ENCODE data around the gene DLGAP4.

The DLGAP4 gene

DNA sequence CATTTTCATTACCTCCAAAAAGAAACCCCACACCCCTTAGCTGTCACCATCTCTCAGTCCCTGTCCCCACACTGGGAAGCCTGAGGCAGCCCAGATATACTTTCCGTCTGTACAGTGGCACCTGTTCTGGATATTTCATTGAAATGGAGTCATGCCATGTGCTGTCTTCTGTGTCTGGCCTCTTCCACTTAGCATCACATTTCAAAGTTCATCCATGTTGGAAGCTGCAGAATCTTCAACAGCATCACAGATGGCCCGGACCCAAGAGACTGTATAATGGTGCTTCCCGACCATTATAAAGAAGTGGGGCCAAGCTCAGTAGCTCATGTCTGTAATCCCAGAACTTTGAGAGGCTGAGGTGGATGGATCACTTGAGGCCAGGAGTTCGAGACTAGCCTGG, 58.4 kb downstream of the DLGAP4 start:
- Histone ChIP-seq H3K27ac (replicated peaks) (no peak overlapping the region), H3K27me3 (ENCODE audit: insufficient read depth, poor library complexity, severe bottlenecking) (no peaks in the 10 kb centered on the region), H3K4me3 (replicated peaks; ENCODE audit: insufficient read depth, low read length) (no peak overlapping the region)
- no peak for DNase-seq (ENCODE audit: low read depth in 1 of 2, low spot score in 1 of 2)
- TF ChIP-seq GABPA (IDR thresholded peaks at IDR 0.05; ENCODE audit: low read depth) (no peak), SPI1 (IDR thresholded peaks at IDR 0.05; ENCODE audit: borderline replicate concordance, low read depth) (no peak), POLR2AphosphoS5 (IDR thresholded peaks at IDR 0.05; ENCODE audit: low read depth) (no peak)
- TF ChIP-seq, protein P1, sequence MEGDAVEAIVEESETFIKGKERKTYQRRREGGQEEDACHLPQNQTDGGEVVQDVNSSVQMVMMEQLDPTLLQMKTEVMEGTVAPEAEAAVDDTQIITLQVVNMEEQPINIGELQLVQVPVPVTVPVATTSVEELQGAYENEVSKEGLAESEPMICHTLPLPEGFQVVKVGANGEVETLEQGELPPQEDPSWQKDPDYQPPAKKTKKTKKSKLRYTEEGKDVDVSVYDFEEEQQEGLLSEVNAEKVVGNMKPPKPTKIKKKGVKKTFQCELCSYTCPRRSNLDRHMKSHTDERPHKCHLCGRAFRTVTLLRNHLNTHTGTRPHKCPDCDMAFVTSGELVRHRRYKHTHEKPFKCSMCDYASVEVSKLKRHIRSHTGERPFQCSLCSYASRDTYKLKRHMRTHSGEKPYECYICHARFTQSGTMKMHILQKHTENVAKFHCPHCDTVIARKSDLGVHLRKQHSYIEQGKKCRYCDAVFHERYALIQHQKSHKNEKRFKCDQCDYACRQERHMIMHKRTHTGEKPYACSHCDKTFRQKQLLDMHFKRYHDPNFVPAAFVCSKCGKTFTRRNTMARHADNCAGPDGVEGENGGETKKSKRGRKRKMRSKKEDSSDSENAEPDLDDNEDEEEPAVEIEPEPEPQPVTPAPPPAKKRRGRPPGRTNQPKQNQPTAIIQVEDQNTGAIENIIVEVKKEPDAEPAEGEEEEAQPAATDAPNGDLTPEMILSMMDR (IDR thresholded peaks at IDR 0.05; ENCODE audit: insufficient read depth, low read length): no peak
- TF ChIP-seq, protein P2, sequence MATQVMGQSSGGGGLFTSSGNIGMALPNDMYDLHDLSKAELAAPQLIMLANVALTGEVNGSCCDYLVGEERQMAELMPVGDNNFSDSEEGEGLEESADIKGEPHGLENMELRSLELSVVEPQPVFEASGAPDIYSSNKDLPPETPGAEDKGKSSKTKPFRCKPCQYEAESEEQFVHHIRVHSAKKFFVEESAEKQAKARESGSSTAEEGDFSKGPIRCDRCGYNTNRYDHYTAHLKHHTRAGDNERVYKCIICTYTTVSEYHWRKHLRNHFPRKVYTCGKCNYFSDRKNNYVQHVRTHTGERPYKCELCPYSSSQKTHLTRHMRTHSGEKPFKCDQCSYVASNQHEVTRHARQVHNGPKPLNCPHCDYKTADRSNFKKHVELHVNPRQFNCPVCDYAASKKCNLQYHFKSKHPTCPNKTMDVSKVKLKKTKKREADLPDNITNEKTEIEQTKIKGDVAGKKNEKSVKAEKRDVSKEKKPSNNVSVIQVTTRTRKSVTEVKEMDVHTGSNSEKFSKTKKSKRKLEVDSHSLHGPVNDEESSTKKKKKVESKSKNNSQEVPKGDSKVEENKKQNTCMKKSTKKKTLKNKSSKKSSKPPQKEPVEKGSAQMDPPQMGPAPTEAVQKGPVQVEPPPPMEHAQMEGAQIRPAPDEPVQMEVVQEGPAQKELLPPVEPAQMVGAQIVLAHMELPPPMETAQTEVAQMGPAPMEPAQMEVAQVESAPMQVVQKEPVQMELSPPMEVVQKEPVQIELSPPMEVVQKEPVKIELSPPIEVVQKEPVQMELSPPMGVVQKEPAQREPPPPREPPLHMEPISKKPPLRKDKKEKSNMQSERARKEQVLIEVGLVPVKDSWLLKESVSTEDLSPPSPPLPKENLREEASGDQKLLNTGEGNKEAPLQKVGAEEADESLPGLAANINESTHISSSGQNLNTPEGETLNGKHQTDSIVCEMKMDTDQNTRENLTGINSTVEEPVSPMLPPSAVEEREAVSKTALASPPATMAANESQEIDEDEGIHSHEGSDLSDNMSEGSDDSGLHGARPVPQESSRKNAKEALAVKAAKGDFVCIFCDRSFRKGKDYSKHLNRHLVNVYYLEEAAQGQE (IDR thresholded peaks at IDR 0.05; ENCODE audit: insufficient replicate concordance, low read depth): no peak

DNA sequence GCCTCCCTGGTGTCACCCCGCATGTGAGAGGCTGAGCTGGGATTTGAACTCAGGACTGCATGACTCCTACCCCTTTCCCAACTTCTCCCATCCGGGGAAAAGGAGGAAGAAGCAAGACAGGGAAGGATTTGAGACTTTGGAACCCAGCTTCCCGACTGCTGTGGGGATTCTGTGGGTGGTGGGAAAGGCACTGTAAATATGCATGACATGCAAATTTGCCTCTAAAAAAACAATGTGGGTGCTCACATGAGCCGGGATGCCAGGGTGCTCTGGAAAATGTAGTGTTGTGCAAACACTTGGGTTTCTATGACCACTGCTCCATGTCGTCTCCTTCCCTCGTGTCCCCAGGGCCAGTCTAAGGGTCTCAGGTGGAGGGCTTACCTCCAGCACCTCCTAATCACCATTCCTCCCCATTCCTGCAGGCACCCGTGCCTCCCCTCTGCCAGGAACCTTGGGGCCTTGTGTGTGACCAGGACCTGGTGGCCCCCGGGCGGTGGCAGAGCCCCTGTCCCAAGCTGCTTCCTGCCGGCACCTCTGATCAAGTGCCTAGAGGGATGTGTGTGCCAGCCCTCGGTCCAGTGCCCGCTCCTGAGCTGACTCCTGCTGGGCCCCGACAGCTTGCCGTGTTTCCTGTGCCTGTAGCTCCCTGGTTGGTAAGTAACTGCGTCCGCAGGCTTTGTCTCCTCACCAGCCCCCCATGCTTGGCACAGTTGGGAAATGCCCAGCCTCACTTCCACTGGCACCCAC, 60.7 kb downstream of the DLGAP4 start:
- DNase-seq (ENCODE audit: low read depth in 1 of 2, low spot score in 1 of 2): no peak
- TF ChIP-seq, protein P2 (IDR thresholded peaks at IDR 0.05; ENCODE audit: insufficient replicate concordance, low read depth): no peak
- TF ChIP-seq, protein P1 (IDR thresholded peaks at IDR 0.05; ENCODE audit: insufficient read depth, low read length): no peak
- TF ChIP-seq GABPA (IDR thresholded peaks at IDR 0.05; ENCODE audit: low read depth) (no peak), SPI1 (IDR thresholded peaks at IDR 0.05; ENCODE audit: borderline replicate concordance, low read depth) (no peak), POLR2AphosphoS5 (IDR thresholded peaks at IDR 0.05; ENCODE audit: low read depth) (no peak)

DNA sequence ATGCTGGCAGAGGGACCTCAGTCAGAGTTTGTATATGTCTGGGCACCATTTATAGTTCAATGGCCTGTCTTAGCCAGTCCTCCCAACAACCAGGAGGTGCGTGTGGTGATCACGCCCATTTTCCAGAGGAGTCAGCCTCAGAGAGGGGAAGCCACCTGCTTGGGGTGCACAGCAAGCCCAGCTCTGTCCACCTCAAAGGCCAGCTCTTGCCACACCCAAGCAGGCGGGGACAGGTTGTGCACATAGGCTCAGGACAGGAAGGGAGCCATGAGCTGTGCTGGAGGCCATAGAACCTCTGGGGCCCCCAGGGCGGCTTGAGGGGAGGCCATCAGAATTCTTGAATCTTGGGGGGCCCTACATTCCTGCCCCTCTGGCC, 61.2 kb downstream of the DLGAP4 start:
- Histone ChIP-seq H3K27ac (replicated peaks) (no peak overlapping the region), H3K27me3 (ENCODE audit: insufficient read depth, poor library complexity, severe bottlenecking) (no peaks in the 10 kb centered on the region), H3K4me3 (replicated peaks; ENCODE audit: insufficient read depth, low read length) (no peak overlapping the region)
- no peak for DNase-seq (ENCODE audit: low read depth in 1 of 2, low spot score in 1 of 2)
- TF ChIP-seq, protein P2 (IDR thresholded peaks at IDR 0.05; ENCODE audit: insufficient replicate concordance, low read depth): no peak
- TF ChIP-seq GABPA (IDR thresholded peaks at IDR 0.05; ENCODE audit: low read depth) (no peak), SPI1 (IDR thresholded peaks at IDR 0.05; ENCODE audit: borderline replicate concordance, low read depth) (no peak), POLR2AphosphoS5 (IDR thresholded peaks at IDR 0.05; ENCODE audit: low read depth) (no peak)
- TF ChIP-seq, protein P1 (IDR thresholded peaks at IDR 0.05; ENCODE audit: insufficient read depth, low read length): no peak

More for the DNA sequence above, 60.7 kb downstream of the DLGAP4 start:
- Histone ChIP-seq H3K4me3 (replicated peaks; ENCODE audit: insufficient read depth, low read length) (no peak overlapping the region), H3K27ac (replicated peaks) (no peak overlapping the region), H3K27me3 (ENCODE audit: insufficient read depth, poor library complexity, severe bottlenecking) (no peaks in the 10 kb centered on the region)
